Measurements from ENCODE around the gene CABLES1. TPM values are rescaled to one million over a fixed set of nuclear protein-coding genes. Genes with fewer than 3 reads are reported as not detected.
"Not testable (repeated sequence)": the region's sequence is repeated elsewhere in the genome, so short reads cannot be mapped to it uniquely, and the experiment has no call there.

The CABLES1 gene
- polyA plus RNA-seq, 3 donors: 0.09 to 0.15 TPM; not detected in 1

GRCh38 chr18:23095463-23095862 is 39.8 kb upstream of the CABLES1 start:
- 96% methylated on average over 3 of the region's 6 CpGs for WGBS (ENCODE audit: insufficient coverage)

GRCh38 chr18:23097016-23097415 is 38.3 kb upstream of the CABLES1 start:
- H3K4me3 ChIP-seq (replicated peaks in 1 of 3; ENCODE audit: low read depth in 2 of 3, low read length in 3 of 3); H3K36me3 ChIP-seq (replicated peaks in 1 of 2; ENCODE audit: control insufficient read depth in 1 of 2, insufficient read depth in 2 of 2, low read length in 2 of 2); H3K36me3 Mint-ChIP-seq; DNase-seq; H3K4me2 ChIP-seq (replicated peaks; ENCODE audit: extremely low read depth, low read length, poor library complexity, severe bottlenecking); intact Hi-C loops (cut with micrococcal nuclease); H3K27me3 ChIP-seq (ENCODE audit: control insufficient read depth in 2 of 2, insufficient read depth in 2 of 2, low read length in 2 of 2); H3K9me3 ChIP-seq (replicated peaks in 1 of 2; ENCODE audit: control insufficient read depth in 1 of 2, insufficient read depth in 1 of 2, low read length in 2 of 2); H3K4me1 Mint-ChIP-seq; H3K9ac ChIP-seq (ENCODE audit: insufficient read depth, low read length, poor library complexity, severe bottlenecking); H3K9me3 Mint-ChIP-seq; H3K27ac Mint-ChIP-seq; H3K4me3 Mint-ChIP-seq; H3K27ac ChIP-seq (ENCODE audit: low read depth in 1 of 2, low read length in 2 of 2); H2AFZ ChIP-seq (ENCODE audit: insufficient read depth, low read depth, low read length, poor library complexity, severe bottlenecking); H4K20me1 ChIP-seq (ENCODE audit: insufficient read depth, low read length); H3K79me2 ChIP-seq (ENCODE audit: insufficient read depth, low read length): not testable (repeated sequence)
- peaks cover 5 to 10% of the 10 kb centered on the region in 2 donors for H3K4me1 ChIP-seq (ENCODE audit: control insufficient read depth in 1 of 2, insufficient read depth in 2 of 2, low read length in 2 of 2)
- 90% methylated on average over 2 of the region's 8 CpGs for WGBS (ENCODE audit: insufficient coverage)
- H3K27me3 Mint-ChIP-seq (ENCODE audit: low read depth in 3 of 3): peaks cover 3 to 12% (median 5%) of the 10 kb centered on the region in 3 donors

More at GRCh38 chr18:23095463-23095862, 39.8 kb upstream of the CABLES1 start:
- Histone ChIP-seq H3K9ac (ENCODE audit: insufficient read depth, low read length, poor library complexity, severe bottlenecking) (no peak overlapping the region), H4K20me1 (ENCODE audit: insufficient read depth, low read length) (no peaks in the 10 kb centered on the region), H3K4me3 (replicated peaks in 1 of 3; ENCODE audit: low read depth in 2 of 3, low read length in 3 of 3) (no peak overlapping the region), H3K4me1 (ENCODE audit: control insufficient read depth in 1 of 2, insufficient read depth in 2 of 2, low read length in 2 of 2) (peaks cover 19 to 23% of the 10 kb centered on the region in 2 donors), H3K27me3 (ENCODE audit: control insufficient read depth in 2 of 2, insufficient read depth in 2 of 2, low read length in 2 of 2) (no peaks in the 10 kb centered on the region), H2AFZ (ENCODE audit: insufficient read depth, low read depth, low read length, poor library complexity, severe bottlenecking) (no peak overlapping the region), H3K79me2 (ENCODE audit: insufficient read depth, low read length) (no peaks in the 10 kb centered on the region), H3K9me3 (replicated peaks in 1 of 2; ENCODE audit: control insufficient read depth in 1 of 2, insufficient read depth in 1 of 2, low read length in 2 of 2) (no peaks in the 10 kb centered on the region), H3K4me2 (replicated peaks; ENCODE audit: extremely low read depth, low read length, poor library complexity, severe bottlenecking) (no peak overlapping the region), H3K36me3 (replicated peaks in 1 of 2; ENCODE audit: control insufficient read depth in 1 of 2, insufficient read depth in 2 of 2, low read length in 2 of 2) (no peaks in the 10 kb centered on the region), H3K27ac (ENCODE audit: low read depth in 1 of 2, low read length in 2 of 2) (no peak overlapping the region)
- intact Hi-C loops (cut with micrococcal nuclease): no loop called here
- no peak for TF ChIP-seq CTCF (IDR thresholded peaks at IDR 0.05)
- Mint-ChIP-seq H3K9me3 (no peaks in the 10 kb centered on the region), H3K36me3 (no peaks in the 10 kb centered on the region), H3K4me1 (peaks cover 16% of the 10 kb centered on the region), H3K27me3 (ENCODE audit: low read depth in 3 of 3) (peaks cover 3 to 12% (median 5%) of the 10 kb centered on the region in 3 donors), H3K4me3 (peak overlapping the region in 1 of 2 donors; percentile 37), H3K27ac (no peak overlapping the region)
- no peak for DNase-seq
